Esophagus squamous epithelium (tissue), 4 donors: ENCODE measurements around the gene LIME1.

Source experiments
- POLR2A ChIP-seq, 4 donors: fragments of 450-650 bp; IDR thresholded peaks; one replicate each; pipeline ENCODE4 v1.6.1; 2017; ENCODE audit warnings: antibody characterized with exemption in 4 of 4, mild to moderate bottlenecking in 4 of 4, moderate library complexity in 3 of 4
- TF ChIP-seq, protein P1 (sequence below), 6 experiments: fragments of 450-650 bp in 4 of 6; fragments of 200-600 bp in 2 of 6; sonication (generic) in 2 of 6; IDR thresholded peaks; one replicate each; pipeline ENCODE4 v1.5.1; 2016 to 2019; ENCODE audit warnings: antibody characterized with exemption in 6 of 6, mild to moderate bottlenecking in 4 of 6, moderate library complexity in 4 of 6

DNA sequence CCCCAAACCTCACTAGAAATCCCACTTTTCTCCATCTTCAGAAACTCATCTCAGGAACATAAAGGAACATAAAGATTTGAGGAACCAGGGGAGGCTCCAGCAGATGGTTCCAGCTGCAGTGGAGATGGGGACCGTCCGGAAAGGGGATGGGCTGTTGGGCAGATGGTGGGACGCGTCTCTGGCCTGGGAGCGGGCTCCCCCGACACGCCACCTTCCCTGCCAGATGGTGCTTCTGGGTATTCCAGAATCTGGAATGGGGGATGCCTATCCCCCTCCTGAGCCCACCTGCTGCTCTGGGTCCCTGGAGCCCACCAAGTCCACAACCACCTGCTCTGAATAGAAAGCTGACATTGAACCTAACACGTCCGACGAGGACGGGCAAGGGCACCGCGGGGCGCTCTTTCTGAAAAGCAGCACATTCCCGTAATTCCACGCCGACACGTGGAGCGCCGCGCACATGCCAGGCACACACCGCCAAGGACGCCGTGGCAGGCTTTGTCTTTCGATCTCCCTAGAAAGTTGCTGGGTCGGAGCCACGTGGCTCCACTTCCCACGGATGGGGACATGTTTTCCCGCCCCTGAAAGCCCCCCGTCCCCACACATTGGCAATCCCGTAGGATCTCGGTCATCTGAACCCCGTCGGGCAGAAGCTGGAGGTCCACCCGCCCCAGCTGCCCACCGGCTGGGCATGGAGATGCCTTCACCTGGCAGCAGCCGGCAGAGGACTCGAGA lies 30.4 kb downstream of the LIME1 start:
- TF ChIP-seq, protein P1, sequence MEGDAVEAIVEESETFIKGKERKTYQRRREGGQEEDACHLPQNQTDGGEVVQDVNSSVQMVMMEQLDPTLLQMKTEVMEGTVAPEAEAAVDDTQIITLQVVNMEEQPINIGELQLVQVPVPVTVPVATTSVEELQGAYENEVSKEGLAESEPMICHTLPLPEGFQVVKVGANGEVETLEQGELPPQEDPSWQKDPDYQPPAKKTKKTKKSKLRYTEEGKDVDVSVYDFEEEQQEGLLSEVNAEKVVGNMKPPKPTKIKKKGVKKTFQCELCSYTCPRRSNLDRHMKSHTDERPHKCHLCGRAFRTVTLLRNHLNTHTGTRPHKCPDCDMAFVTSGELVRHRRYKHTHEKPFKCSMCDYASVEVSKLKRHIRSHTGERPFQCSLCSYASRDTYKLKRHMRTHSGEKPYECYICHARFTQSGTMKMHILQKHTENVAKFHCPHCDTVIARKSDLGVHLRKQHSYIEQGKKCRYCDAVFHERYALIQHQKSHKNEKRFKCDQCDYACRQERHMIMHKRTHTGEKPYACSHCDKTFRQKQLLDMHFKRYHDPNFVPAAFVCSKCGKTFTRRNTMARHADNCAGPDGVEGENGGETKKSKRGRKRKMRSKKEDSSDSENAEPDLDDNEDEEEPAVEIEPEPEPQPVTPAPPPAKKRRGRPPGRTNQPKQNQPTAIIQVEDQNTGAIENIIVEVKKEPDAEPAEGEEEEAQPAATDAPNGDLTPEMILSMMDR (IDR thresholded peaks at IDR 0.05): no peak
- no peak for TF ChIP-seq POLR2A (IDR thresholded peaks at IDR 0.05)
